ENCODE data around the gene OR5B3. TPM values are rescaled to one million over a fixed set of nuclear protein-coding genes. Genes with fewer than 3 reads are reported as not detected.
"Not testable (repeated sequence)": the region's sequence is repeated elsewhere in the genome, so short reads cannot be mapped to it uniquely, and the experiment has no call there.

Gene OR5B3
- total and polyA plus RNA-seq, 5 donors from 2014 or later = not detected

GRCh38 chr11:58429273-58429672 is 22.6 kb upstream of the OR5B3 start:
- peaks cover 8% of the 10 kb centered on the region for H3K27me3 Mint-ChIP-seq
- no peak for ATAC-seq (ENCODE audit: low read depth in 2 of 2)
- H3K27ac Mint-ChIP-seq = no peak overlapping the region
- Histone ChIP-seq H3K9me3 (ENCODE audit: control insufficient read depth in 2 of 2, low read length in 2 of 2) (peaks cover 3 to 8% of the 10 kb centered on the region in 2 experiments), H3K27me3 (ENCODE audit: control insufficient read depth, insufficient read depth, low read length) (peaks cover 2% of the 10 kb centered on the region), H3K27ac (ENCODE audit: insufficient read depth, low read length, poor library complexity, severe bottlenecking) (no peak overlapping the region), H3K4me1 (ENCODE audit: control insufficient read depth, insufficient read depth, low read length, poor library complexity, severe bottlenecking) (no peaks in the 10 kb centered on the region), H3K4me3 (ENCODE audit: low read depth, low read length) (no peak overlapping the region), H3K36me3 (ENCODE audit: control insufficient read depth, insufficient read depth, low read length) (no peaks in the 10 kb centered on the region)
- no peaks in the 10 kb centered on the region for H3K36me3 Mint-ChIP-seq
- no peak overlapping the region for H3K4me3 Mint-ChIP-seq
- H3K4me1 Mint-ChIP-seq = no peaks in the 10 kb centered on the region
- H3K9me3 Mint-ChIP-seq = peaks cover 0 to 8% (median 5%) of the 10 kb centered on the region in 7 donors
- DNase-seq = no peak

- Mint-ChIP-seq H3K4me1 (no peaks in the 10 kb centered on the region), H3K27ac (no peak within 1 kb of the TSS), H3K36me3 (no peaks in the 10 kb centered on the region), H3K4me3 (no peak within 1 kb of the TSS), H3K9me3 (peaks cover 0 to 8% (median 5%) of the 10 kb centered on the region in 7 donors), H3K27me3 (peaks cover 7% of the 10 kb centered on the region)
- no peak within 1 kb of the TSS for H3K27ac ChIP-seq (ENCODE audit: insufficient read depth, low read length, poor library complexity, severe bottlenecking)
- no peak for DNase-seq
- no peaks in the 10 kb centered on the region for H3K4me1 ChIP-seq (ENCODE audit: control insufficient read depth, insufficient read depth, low read length, poor library complexity, severe bottlenecking)
- H3K9me3 ChIP-seq (ENCODE audit: control insufficient read depth in 2 of 2, low read length in 2 of 2) = peaks cover 3 to 8% of the 10 kb centered on the region in 2 experiments
- H3K4me3 ChIP-seq (ENCODE audit: low read depth, low read length) = no peak within 1 kb of the TSS
- no peak for ATAC-seq (ENCODE audit: low read depth in 2 of 2)
- H3K36me3 ChIP-seq (ENCODE audit: control insufficient read depth, insufficient read depth, low read length) = no peaks in the 10 kb centered on the region
- H3K27me3 ChIP-seq (ENCODE audit: control insufficient read depth, insufficient read depth, low read length) = peaks cover 5% of the 10 kb centered on the region
These were observed 21.3 kb upstream of the OR5B3 start, which contains the start of gene OR5B2 for GRCh38 chr11:58428021-58428420. TSS of gene OR5B2 (minus strand) at chr11:58428121. CDS start at chr11:58423261, 4,860 bp downstream.

- not testable (repeated sequence) for H3K4me3 ChIP-seq (ENCODE audit: low read depth, low read length); ATAC-seq (ENCODE audit: low read depth in 2 of 2); H3K36me3 Mint-ChIP-seq; H3K4me3 Mint-ChIP-seq; H3K36me3 ChIP-seq (ENCODE audit: control insufficient read depth, insufficient read depth, low read length); H3K9me3 ChIP-seq (ENCODE audit: control insufficient read depth in 2 of 2, low read length in 2 of 2); H3K27ac ChIP-seq (ENCODE audit: insufficient read depth, low read length, poor library complexity, severe bottlenecking); H3K4me1 ChIP-seq (ENCODE audit: control insufficient read depth, insufficient read depth, low read length, poor library complexity, severe bottlenecking); H3K27me3 ChIP-seq (ENCODE audit: control insufficient read depth, insufficient read depth, low read length); H3K27ac Mint-ChIP-seq; H3K9me3 Mint-ChIP-seq; DNase-seq; H3K4me1 Mint-ChIP-seq; H3K27me3 Mint-ChIP-seq
These were observed 7.1 kb downstream of the OR5B3 start for GRCh38 chr11:58399622-58400021.

- Histone ChIP-seq H3K4me1 (ENCODE audit: control insufficient read depth, insufficient read depth, low read length, poor library complexity, severe bottlenecking) (no peaks in the 10 kb centered on the region), H3K27ac (ENCODE audit: insufficient read depth, low read length, poor library complexity, severe bottlenecking) (no peak overlapping the region), H3K9me3 (ENCODE audit: control insufficient read depth in 2 of 2, low read length in 2 of 2) (no peaks in the 10 kb centered on the region), H3K36me3 (ENCODE audit: control insufficient read depth, insufficient read depth, low read length) (no peaks in the 10 kb centered on the region), H3K27me3 (ENCODE audit: control insufficient read depth, insufficient read depth, low read length) (no peaks in the 10 kb centered on the region), H3K4me3 (ENCODE audit: low read depth, low read length) (no peak overlapping the region)
- Mint-ChIP-seq H3K4me3 (no peak overlapping the region), H3K9me3 (peaks cover 0 to 7% (median 0%) of the 10 kb centered on the region in 7 donors), H3K4me1 (no peaks in the 10 kb centered on the region), H3K27me3 (peaks cover 8% of the 10 kb centered on the region), H3K36me3 (no peaks in the 10 kb centered on the region), H3K27ac (no peak overlapping the region)
- ATAC-seq (ENCODE audit: low read depth in 2 of 2) (no peak), DNase-seq (no peak)
These were observed 11.1 kb downstream of the OR5B3 start for GRCh38 chr11:58395581-58395980.

- H3K4me1 ChIP-seq (ENCODE audit: control insufficient read depth, insufficient read depth, low read length, poor library complexity, severe bottlenecking) = no peaks in the 10 kb centered on the region
- H3K36me3 ChIP-seq (ENCODE audit: control insufficient read depth, insufficient read depth, low read length) = no peaks in the 10 kb centered on the region
- Mint-ChIP-seq H3K4me1 (no peaks in the 10 kb centered on the region), H3K9me3 (peaks cover 0 to 7% (median 0%) of the 10 kb centered on the region in 7 donors), H3K27me3 (peaks cover 8% of the 10 kb centered on the region), H3K4me3 (no peak overlapping the region), H3K27ac (no peak overlapping the region), H3K36me3 (no peaks in the 10 kb centered on the region)
- no peak overlapping the region for H3K27ac ChIP-seq (ENCODE audit: insufficient read depth, low read length, poor library complexity, severe bottlenecking)
- H3K4me3 ChIP-seq (ENCODE audit: low read depth, low read length) = no peak overlapping the region
- no peaks in the 10 kb centered on the region for H3K27me3 ChIP-seq (ENCODE audit: control insufficient read depth, insufficient read depth, low read length)
- DNase-seq (no peak), ATAC-seq (ENCODE audit: low read depth in 2 of 2) (no peak)
- H3K9me3 ChIP-seq (ENCODE audit: control insufficient read depth in 2 of 2, low read length in 2 of 2) = no peaks in the 10 kb centered on the region
These were observed 12.5 kb downstream of the OR5B3 start for GRCh38 chr11:58394195-58394594.

GRCh38 chr11:58392746-58393145 is 13.9 kb downstream of the OR5B3 start:
- ATAC-seq (ENCODE audit: low read depth in 2 of 2) = no peak
- Mint-ChIP-seq H3K9me3 (peaks cover 0 to 7% (median 1%) of the 10 kb centered on the region in 7 donors), H3K27me3 (peaks cover 13% of the 10 kb centered on the region), H3K27ac (no peak overlapping the region), H3K4me3 (no peak overlapping the region), H3K36me3 (no peaks in the 10 kb centered on the region), H3K4me1 (no peaks in the 10 kb centered on the region)
- Histone ChIP-seq H3K4me3 (ENCODE audit: low read depth, low read length) (no peak overlapping the region), H3K4me1 (ENCODE audit: control insufficient read depth, insufficient read depth, low read length, poor library complexity, severe bottlenecking) (no peaks in the 10 kb centered on the region), H3K36me3 (ENCODE audit: control insufficient read depth, insufficient read depth, low read length) (no peaks in the 10 kb centered on the region), H3K9me3 (ENCODE audit: control insufficient read depth in 2 of 2, low read length in 2 of 2) (no peaks in the 10 kb centered on the region), H3K27me3 (ENCODE audit: control insufficient read depth, insufficient read depth, low read length) (no peaks in the 10 kb centered on the region), H3K27ac (ENCODE audit: insufficient read depth, low read length, poor library complexity, severe bottlenecking) (no peak overlapping the region)
- no peak for DNase-seq

GRCh38 chr11:58391879-58392278 is 14.8 kb downstream of the OR5B3 start:
- no peak overlapping the region for H3K4me3 Mint-ChIP-seq

GRCh38 chr11:58390551-58391063 is 16.1 kb downstream of the OR5B3 start:
- ATAC-seq (ENCODE audit: low read depth in 2 of 2) (no peak), DNase-seq (no peak)
- Mint-ChIP-seq H3K9me3 (peaks cover 0 to 6% (median 1%) of the 10 kb centered on the region in 7 donors), H3K27me3 (peaks cover 6% of the 10 kb centered on the region), H3K27ac (no peak overlapping the region), H3K4me1 (no peaks in the 10 kb centered on the region), H3K36me3 (no peaks in the 10 kb centered on the region), H3K4me3 (no peak overlapping the region)
- Histone ChIP-seq H3K9me3 (ENCODE audit: control insufficient read depth in 2 of 2, low read length in 2 of 2) (no peaks in the 10 kb centered on the region), H3K27ac (ENCODE audit: insufficient read depth, low read length, poor library complexity, severe bottlenecking) (no peak overlapping the region), H3K4me1 (ENCODE audit: control insufficient read depth, insufficient read depth, low read length, poor library complexity, severe bottlenecking) (no peaks in the 10 kb centered on the region), H3K27me3 (ENCODE audit: control insufficient read depth, insufficient read depth, low read length) (no peaks in the 10 kb centered on the region), H3K4me3 (ENCODE audit: low read depth, low read length) (no peak overlapping the region), H3K36me3 (ENCODE audit: control insufficient read depth, insufficient read depth, low read length) (no peaks in the 10 kb centered on the region)

More at GRCh38 chr11:58391879-58392278, 14.8 kb downstream of the OR5B3 start:
- Mint-ChIP-seq H3K4me1 (no peaks in the 10 kb centered on the region), H3K27me3 (peaks cover 9% of the 10 kb centered on the region), H3K9me3 (peaks cover 0 to 7% (median 1%) of the 10 kb centered on the region in 7 donors), H3K27ac (no peak overlapping the region), H3K36me3 (no peaks in the 10 kb centered on the region)
- no peaks in the 10 kb centered on the region for H3K9me3 ChIP-seq (ENCODE audit: control insufficient read depth in 2 of 2, low read length in 2 of 2)
- ATAC-seq (ENCODE audit: low read depth in 2 of 2) = no peak
- H3K27me3 ChIP-seq (ENCODE audit: control insufficient read depth, insufficient read depth, low read length) = no peaks in the 10 kb centered on the region
- no peaks in the 10 kb centered on the region for H3K36me3 ChIP-seq (ENCODE audit: control insufficient read depth, insufficient read depth, low read length)
- no peaks in the 10 kb centered on the region for H3K4me1 ChIP-seq (ENCODE audit: control insufficient read depth, insufficient read depth, low read length, poor library complexity, severe bottlenecking)
- H3K27ac ChIP-seq (ENCODE audit: insufficient read depth, low read length, poor library complexity, severe bottlenecking) = no peak overlapping the region
- no peak for DNase-seq
- H3K4me3 ChIP-seq (ENCODE audit: low read depth, low read length) = no peak overlapping the region

Data from CD4-positive, CD25-positive, alpha-beta regulatory T cell (primary cell).